H54 (cell line): ENCODE results near the gene HTR2C.
"Not testable (repeated sequence)": the region's sequence is repeated elsewhere in the genome, so short reads cannot be mapped to it uniquely, and the experiment has no call there.

Experiments used
- DNase-seq: peaks from one replicate; pipeline ENCODE4 v3.0.0; 2011; ENCODE audit warnings: low spot score, mixed read lengths; ENCODE audit not compliant: insufficient read length
- FAIRE-seq: peaks from 3 replicates; lab custom pipeline; 2011; peaks lifted over from hg19 to GRCh38; lab: Jason Lieb, UNC
- POLR2A ChIP-seq: IDR thresholded peaks from 2 replicates; pipeline ENCODE4 v1.6.1; 2011; ENCODE audit warnings: low read depth, mild to moderate bottlenecking, low read length

Gene HTR2C

GRCh38 chrX:114798907-114799306, 215.0 kb downstream of the HTR2C start:
- no peak for TF ChIP-seq POLR2A
- FAIRE-seq = no peak

GRCh38 chrX:114800719-114801118, 216.8 kb downstream of the HTR2C start:
- no peak for TF ChIP-seq POLR2A
- FAIRE-seq (no peak), DNase-seq (no peak)

More at GRCh38 chrX:114798907-114799306, 215.0 kb downstream of the HTR2C start:
- no peak for DNase-seq

- FAIRE-seq (no peak), DNase-seq (no peak)
- TF ChIP-seq POLR2A = no peak
Observed at GRCh38 chrX:114819509-114819908, 235.6 kb downstream of the HTR2C start.

GRCh38 chrX:114841051-114841450, 257.2 kb downstream of the HTR2C start:
- no peak for TF ChIP-seq POLR2A
- FAIRE-seq (peak; percentile 41), DNase-seq (peak; percentile 15)

- no peak for TF ChIP-seq POLR2A
- FAIRE-seq (no peak), DNase-seq (no peak)
Observed at GRCh38 chrX:114842181-114842580, 258.3 kb downstream of the HTR2C start.

- no peak for DNase-seq
- TF ChIP-seq POLR2A = no peak
- FAIRE-seq = no peak
Observed at GRCh38 chrX:114889481-114889880, 305.6 kb downstream of the HTR2C start.

GRCh38 chrX:114903618-114904017, 319.7 kb downstream of the HTR2C start:
- no peak for DNase-seq
- FAIRE-seq = no peak

GRCh38 chrX:114905251-114905650, 321.4 kb downstream of the HTR2C start:
- no peak for TF ChIP-seq POLR2A
- DNase-seq = no peak
- FAIRE-seq = no peak

More at GRCh38 chrX:114903618-114904017, 319.7 kb downstream of the HTR2C start:
- no peak for TF ChIP-seq POLR2A

GRCh38 chrX:114906984-114907510, 323.2 kb downstream of the HTR2C start:
- TF ChIP-seq POLR2A = no peak
- FAIRE-seq = no peak
- DNase-seq = no peak

GRCh38 chrX:114924423-114924822, 340.5 kb downstream of the HTR2C start:
- no peak for TF ChIP-seq POLR2A
- DNase-seq (no peak), FAIRE-seq (no peak)

GRCh38 chrX:114924856-114925255, 341.0 kb downstream of the HTR2C start:
- TF ChIP-seq POLR2A = no peak
- no peak for DNase-seq
- FAIRE-seq = no peak

- TF ChIP-seq POLR2A = no peak
- DNase-seq (no peak), FAIRE-seq (no peak)
Observed at GRCh38 chrX:114930227-114930626, 346.3 kb downstream of the HTR2C start.

GRCh38 chrX:114932550-114932949, 348.7 kb downstream of the HTR2C start:
- FAIRE-seq (no peak), DNase-seq (no peak)
- TF ChIP-seq POLR2A = no peak

- not testable (repeated sequence) for DNase-seq, FAIRE-seq
Observed at GRCh38 chrX:114933291-114933690, 349.4 kb downstream of the HTR2C start.

- not testable (repeated sequence) for FAIRE-seq, DNase-seq
Observed at GRCh38 chrX:114937090-114937489, 353.2 kb downstream of the HTR2C start.
